ENCODE data around the gene MLXIPL.

DNA sequence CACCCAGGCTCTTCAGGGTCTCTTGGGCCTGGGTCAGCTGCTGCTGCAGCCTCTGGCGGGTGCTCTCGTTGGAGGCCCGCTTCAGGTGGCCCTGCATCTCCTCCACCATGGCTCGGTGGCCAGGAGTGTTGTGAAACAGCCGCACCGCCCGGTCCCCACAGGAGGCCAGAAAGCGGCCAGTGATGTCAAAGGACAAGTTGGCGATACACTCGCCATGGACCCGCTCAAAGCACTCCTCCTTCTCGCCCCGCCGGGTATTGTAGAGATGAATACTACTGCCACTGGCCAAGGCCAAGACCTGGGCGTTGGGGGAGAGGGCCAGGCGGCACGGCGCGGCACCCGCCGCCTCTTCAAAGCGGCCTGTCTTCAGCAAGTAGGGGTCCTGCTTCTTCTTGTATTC lies 53.8 kb downstream of the MLXIPL start:
- no peak for TF ChIP-seq EZH2 (IDR thresholded peaks at IDR 0.05; ENCODE audit: borderline replicate concordance, low read depth, low read length, severe bottlenecking)
- TF ChIP-seq, protein P1, sequence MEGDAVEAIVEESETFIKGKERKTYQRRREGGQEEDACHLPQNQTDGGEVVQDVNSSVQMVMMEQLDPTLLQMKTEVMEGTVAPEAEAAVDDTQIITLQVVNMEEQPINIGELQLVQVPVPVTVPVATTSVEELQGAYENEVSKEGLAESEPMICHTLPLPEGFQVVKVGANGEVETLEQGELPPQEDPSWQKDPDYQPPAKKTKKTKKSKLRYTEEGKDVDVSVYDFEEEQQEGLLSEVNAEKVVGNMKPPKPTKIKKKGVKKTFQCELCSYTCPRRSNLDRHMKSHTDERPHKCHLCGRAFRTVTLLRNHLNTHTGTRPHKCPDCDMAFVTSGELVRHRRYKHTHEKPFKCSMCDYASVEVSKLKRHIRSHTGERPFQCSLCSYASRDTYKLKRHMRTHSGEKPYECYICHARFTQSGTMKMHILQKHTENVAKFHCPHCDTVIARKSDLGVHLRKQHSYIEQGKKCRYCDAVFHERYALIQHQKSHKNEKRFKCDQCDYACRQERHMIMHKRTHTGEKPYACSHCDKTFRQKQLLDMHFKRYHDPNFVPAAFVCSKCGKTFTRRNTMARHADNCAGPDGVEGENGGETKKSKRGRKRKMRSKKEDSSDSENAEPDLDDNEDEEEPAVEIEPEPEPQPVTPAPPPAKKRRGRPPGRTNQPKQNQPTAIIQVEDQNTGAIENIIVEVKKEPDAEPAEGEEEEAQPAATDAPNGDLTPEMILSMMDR (IDR thresholded peaks at IDR 0.05; ENCODE audit: extremely low read depth in 1 of 2, insufficient read depth in 1 of 2, low read depth in 1 of 2, low read length in 2 of 2) = no peak
- TF ChIP-seq POLR2A (IDR thresholded peaks at IDR 0.05; ENCODE audit: low read depth, low read length) = no peak
- TF ChIP-seq, protein P2, sequence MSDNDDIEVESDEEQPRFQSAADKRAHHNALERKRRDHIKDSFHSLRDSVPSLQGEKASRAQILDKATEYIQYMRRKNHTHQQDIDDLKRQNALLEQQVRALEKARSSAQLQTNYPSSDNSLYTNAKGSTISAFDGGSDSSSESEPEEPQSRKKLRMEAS (IDR thresholded peaks at IDR 0.05; ENCODE audit: insufficient read depth, insufficient read length) = no peak
- no peak for TF ChIP-seq POLR2AphosphoS5 (IDR thresholded peaks at IDR 0.05; ENCODE audit: insufficient read depth, low read depth, low read length)
- TF ChIP-seq GATA2 (IDR thresholded peaks at IDR 0.05; ENCODE audit: insufficient read depth, insufficient read length, low read depth, low read length) = no peak

Data from endothelial cell of umbilical vein (primary cell).